GM19025 (cell line): ENCODE results near the gene MAP2K4.

ENCODE experiments used
- ATAC-seq: cut with Tn5 transposase; IDR thresholded peaks from one replicate; pipeline ENCODE4 v1.9.1; 2021; ENCODE audit warnings: mild to moderate bottlenecking, low read depth, moderate library complexity; ENCODE audit not compliant: unreplicated experiment

Gene MAP2K4

DNA sequence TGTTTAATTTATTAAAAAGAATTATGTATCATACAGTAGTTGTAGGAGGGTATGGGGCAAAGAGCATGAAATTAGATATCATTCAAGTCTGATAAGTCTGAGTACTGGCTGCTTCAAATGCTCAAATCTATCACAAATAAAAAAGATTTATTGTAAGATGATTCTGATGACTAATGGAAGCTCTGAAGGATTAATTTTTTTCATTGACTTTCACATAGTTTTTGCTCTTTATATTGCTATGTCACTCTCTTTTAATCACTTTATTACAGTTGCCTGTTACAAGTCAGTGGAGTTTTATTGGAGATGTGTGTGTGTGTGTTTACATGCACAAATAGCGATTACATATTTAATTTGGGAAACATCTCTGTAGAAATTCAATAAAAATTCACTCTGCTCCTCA lies 15.0 kb downstream of the MAP2K4 start:
- ATAC-seq: no peak

GRCh38 chr17:12037970-12038369 lies 17.3 kb downstream of the MAP2K4 start:
- ATAC-seq: no peak

GRCh38 chr17:12040478-12040877 lies 19.8 kb downstream of the MAP2K4 start:
- no peak for ATAC-seq

GRCh38 chr17:12041312-12041711 lies 20.6 kb downstream of the MAP2K4 start:
- no peak for ATAC-seq

GRCh38 chr17:12043702-12044101 lies 23.0 kb downstream of the MAP2K4 start:
- ATAC-seq: no peak

DNA sequence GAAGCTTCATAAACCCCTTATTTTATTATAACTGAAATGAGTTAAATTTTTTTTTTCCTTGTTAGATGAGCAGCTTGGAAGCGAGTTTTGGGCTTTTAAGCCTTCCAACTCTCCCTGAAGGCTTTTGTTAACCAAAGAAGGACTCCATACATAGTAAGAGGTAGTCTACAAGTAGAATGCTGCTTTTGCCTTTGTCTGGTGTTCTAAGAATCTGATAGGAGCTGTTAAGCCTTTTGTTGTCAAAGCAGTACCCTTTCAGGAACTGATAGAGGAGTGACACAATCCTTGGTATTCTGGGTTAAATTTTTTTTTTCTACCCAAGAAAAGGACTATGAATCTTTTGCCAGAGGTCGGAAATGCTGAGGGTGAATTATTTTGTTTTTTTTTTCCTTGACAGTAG lies 26.1 kb downstream of the MAP2K4 start:
- no peak for ATAC-seq

- ATAC-seq: no peak
These were observed 27.2 kb downstream of the MAP2K4 start for GRCh38 chr17:12047681-12048376.

DNA sequence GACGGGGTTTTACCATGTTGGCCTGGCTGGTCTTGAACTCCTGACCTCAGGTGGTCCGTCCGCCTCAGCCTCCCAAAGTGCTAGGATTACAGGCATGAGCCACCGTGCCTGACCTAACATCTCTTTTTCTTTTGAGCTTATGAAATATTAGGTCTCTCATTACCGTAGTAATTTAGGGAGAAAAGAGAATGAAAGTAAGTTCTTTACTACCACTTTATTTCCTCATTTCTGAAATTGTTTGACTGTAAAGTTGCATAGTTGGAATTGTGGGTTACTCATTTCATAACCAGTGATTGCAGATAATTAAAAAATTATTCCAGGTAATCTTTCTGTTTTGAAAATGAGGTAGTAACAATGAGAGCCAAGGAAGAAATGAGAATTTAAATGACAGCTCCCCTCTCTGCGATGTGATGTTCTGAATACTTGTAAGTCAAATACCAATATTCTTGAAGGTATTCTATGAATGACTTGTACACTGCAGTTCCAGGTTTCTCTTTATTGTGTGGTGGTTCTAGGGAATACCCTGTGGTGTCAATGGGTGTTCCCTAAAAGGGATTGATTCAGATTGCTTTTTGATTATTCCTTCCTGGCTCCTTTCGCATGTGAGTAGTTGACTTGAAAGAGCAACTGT lies 28.3 kb downstream of the MAP2K4 start:
- ATAC-seq: no peak

- no peak for ATAC-seq
These were observed 30.1 kb downstream of the MAP2K4 start for GRCh38 chr17:12050646-12051225.

GRCh38 chr17:12053552-12053951 lies 32.9 kb downstream of the MAP2K4 start:
- ATAC-seq: no peak

- no peak for ATAC-seq
These were observed 35.2 kb downstream of the MAP2K4 start for GRCh38 chr17:12055889-12056288.

- no peak for ATAC-seq
These were observed 36.8 kb downstream of the MAP2K4 start for GRCh38 chr17:12057520-12057919.

DNA sequence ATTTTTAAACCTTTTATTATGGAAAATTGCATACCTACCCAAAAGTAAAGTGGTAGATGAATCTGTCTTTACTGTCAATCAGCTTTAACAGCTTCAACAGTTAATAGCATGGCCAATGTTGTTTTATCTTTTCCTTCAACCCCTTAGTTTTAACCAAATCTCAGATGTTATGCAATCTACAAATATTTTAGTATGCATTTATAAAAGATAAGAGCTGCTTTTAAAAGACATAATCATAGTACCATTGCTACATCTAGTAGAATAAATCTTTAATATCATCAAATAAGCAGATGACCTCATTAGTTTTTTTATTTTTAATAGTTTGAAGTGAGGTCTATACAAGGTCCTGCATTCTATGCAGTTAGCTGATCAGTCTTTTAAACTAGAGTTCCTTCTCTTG lies 37.9 kb downstream of the MAP2K4 start:
- no peak for ATAC-seq

DNA sequence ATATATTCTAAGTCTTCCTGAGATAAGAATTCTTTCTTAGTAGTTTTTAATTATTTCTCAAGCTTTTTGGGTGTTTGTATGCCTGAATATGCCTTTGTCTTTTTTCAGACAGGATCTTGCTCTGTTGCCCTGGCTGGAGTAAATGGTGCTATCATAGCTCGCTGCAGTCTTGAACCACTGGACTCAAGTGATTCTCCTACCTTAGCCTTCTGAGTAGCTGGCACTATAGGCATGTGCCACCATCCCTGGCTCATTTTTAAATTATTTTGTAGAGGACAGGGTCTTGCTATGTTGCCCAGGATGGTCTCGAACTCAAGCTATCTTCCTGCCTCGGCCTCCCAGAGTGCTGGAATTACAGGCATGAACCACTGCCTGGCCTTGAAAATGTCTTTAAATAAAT lies 41.6 kb downstream of the MAP2K4 start:
- ATAC-seq: no peak

DNA sequence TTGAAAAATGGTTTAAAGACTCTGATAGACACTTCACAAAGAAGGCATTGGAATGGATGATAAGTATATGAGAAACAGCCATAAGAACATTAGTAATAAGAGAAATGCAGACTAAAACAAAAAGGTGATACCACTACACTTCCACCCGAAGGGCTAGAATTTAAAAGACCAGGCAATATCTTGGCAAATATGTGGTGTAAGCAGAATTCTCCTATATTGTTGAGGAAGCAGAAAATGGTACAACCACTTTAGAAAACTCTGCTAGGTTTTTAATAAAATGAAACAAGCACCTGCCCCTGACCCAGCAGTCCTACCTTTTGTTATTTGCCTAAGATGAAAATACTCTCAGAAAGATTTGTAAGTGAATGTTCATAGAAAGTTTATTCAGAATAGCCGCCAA lies 43.7 kb downstream of the MAP2K4 start:
- no peak for ATAC-seq

DNA sequence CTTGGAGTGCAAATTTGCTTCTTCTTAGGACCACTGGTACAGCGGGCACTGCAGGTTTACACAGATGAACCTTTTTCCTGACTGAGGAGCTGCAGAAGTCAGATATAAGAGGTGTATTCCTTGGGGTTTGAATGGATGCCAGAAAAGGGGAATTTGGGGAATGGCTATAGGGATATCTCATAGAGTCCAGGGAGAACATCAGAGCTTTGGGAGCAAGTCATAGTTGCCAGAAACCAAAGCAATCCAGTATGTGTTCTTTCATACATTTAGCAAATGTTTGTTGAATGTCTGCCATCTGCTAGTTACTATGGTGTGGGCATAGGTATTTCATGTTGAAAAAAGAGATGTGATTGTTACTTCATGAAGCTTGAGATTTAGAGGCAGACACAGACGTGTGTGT lies 46.8 kb downstream of the MAP2K4 start:
- no peak for ATAC-seq

GRCh38 chr17:12068946-12069345 lies 48.3 kb downstream of the MAP2K4 start:
- no peak for ATAC-seq

GRCh38 chr17:12070561-12070960 lies 49.9 kb downstream of the MAP2K4 start:
- no peak for ATAC-seq

- no peak for ATAC-seq
These were observed 53.7 kb downstream of the MAP2K4 start for GRCh38 chr17:12074346-12074745.

DNA sequence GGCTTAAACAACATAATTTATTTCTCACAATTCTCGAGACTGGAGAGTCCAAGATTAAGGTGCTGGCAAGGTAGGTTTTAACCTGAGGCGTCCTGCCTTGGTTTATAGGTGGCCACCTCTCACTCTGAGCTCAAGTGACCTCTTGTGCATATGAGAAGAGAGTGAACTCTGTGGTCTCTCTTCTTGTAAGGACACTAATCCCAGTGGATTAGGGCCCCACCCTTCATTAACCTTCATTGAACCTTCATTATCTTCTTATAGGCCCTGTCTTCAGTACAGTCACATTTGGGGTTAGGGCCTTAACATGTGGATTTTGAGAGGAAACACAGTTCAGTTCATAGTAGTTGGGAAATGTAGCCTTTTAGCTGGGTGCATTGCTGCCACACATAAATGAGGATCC lies 57.1 kb downstream of the MAP2K4 start:
- ATAC-seq: no peak

GRCh38 chr17:12078791-12079190 lies 58.1 kb downstream of the MAP2K4 start:
- ATAC-seq: no peak

DNA sequence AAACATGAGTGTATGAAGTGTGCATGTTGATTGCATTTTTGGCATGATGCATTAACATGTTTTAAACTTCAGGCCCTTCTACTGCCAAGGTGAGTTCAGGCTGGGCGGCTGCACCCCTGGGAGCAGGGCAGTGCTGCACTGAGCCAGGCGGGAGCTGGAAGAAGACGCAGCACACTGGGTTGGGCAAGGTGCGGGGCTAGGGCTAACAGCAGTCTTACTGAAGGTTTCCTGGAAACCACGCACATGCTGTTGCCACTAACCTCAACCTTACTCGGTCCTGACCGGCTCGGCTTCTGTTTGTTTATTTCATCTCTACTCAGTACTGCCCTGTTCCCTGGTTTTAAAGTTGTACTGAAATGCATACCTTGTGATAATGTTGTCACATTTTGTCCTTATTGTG lies 61.0 kb downstream of the MAP2K4 start:
- ATAC-seq: no peak
